ENCODE measurements around the gene TIMP1.

TIMP1 gene

GRCh38 chrX:47581731-47582647 lies at the start of gene TIMP1:
Gene TIMP1 (plus strand): TSS chrX:47582436. CDS start chrX:47583416, 980 bp downstream.
- peak; percentile 90 for DNase-seq

GRCh38 chrX:47539860-47540259 lies 42.4 kb upstream of the TIMP1 start:
- DNase-seq: peak; percentile 6

- DNase-seq: peak; percentile 92
Measured at GRCh38 chrX:47540754-47541538, 41.3 kb upstream of the TIMP1 start.

- no peak for DNase-seq
Measured at GRCh38 chrX:47543496-47543895, 38.7 kb upstream of the TIMP1 start.

- peak; percentile 91 for DNase-seq
Measured at GRCh38 chrX:47556045-47556623, 26.1 kb upstream of the TIMP1 start.

- DNase-seq: no peak
Measured at GRCh38 chrX:47558436-47558835, 23.8 kb upstream of the TIMP1 start.

GRCh38 chrX:47560179-47560933 lies 21.9 kb upstream of the TIMP1 start:
- no peak for DNase-seq

GRCh38 chrX:47560934-47561658 lies 21.1 kb upstream of the TIMP1 start, which contains the start of gene ARAF:
Gene ARAF (plus strand): TSS chrX:47561205. CDS start chrX:47562968, 1,763 bp downstream.
- DNase-seq: peak; percentile 99

GRCh38 chrX:47561659-47562151 lies 20.5 kb upstream of the TIMP1 start:
- DNase-seq: no peak

GRCh38 chrX:47562615-47563243 lies 19.5 kb upstream of the TIMP1 start:
- DNase-seq: no peak

GRCh38 chrX:47563801-47564315 lies 18.4 kb upstream of the TIMP1 start:
- no peak for DNase-seq

GRCh38 chrX:47564438-47565085 lies 17.7 kb upstream of the TIMP1 start:
- no peak for DNase-seq

- DNase-seq: no peak
Measured at GRCh38 chrX:47566841-47567240, 15.4 kb upstream of the TIMP1 start.

GRCh38 chrX:47568656-47569295 lies 13.5 kb upstream of the TIMP1 start:
- DNase-seq: peak; percentile 15

GRCh38 chrX:47570794-47571193 lies 11.4 kb upstream of the TIMP1 start:
- no peak for DNase-seq

- no peak for DNase-seq
Measured at GRCh38 chrX:47571215-47571614, 11.0 kb upstream of the TIMP1 start.

GRCh38 chrX:47571896-47572295 lies 10.3 kb upstream of the TIMP1 start:
- DNase-seq: no peak

GRCh38 chrX:47572773-47573340 lies 9.4 kb upstream of the TIMP1 start:
- DNase-seq: no peak

GRCh38 chrX:47573341-47574075 lies 8.7 kb upstream of the TIMP1 start:
- peak; percentile 85 for DNase-seq
